Pericardium fibroblast (primary cell): Measurements from ENCODE around the gene MYL7. TPM values are rescaled to one million over a fixed set of nuclear protein-coding genes. Genes with fewer than 3 reads are reported as not detected.

Experiments used
- total RNA-seq: library from RNA; depleted of rRNA; stranded (reverse); fragments of >200 nt; gene quantifications from 2 replicates; pipeline ENCODE4 v1.2.3, GENCODE V29; 2015

The MYL7 gene
- total RNA-seq = 4.0 TPM in 1 of 2 replicates, not detected in the other

GRCh38 chr7:44141221-44141850 lies at the start of gene MYL7:
MYL7 (minus strand) TSS chr7:44141332; CDS start chr7:44141305, 27 bp downstream.

GRCh38 chr7:44189286-44189992 lies 48.3 kb upstream of the MYL7 start, which contains the start of gene GCK:
GCK (minus strand) TSS chr7:44189439; CDS start chr7:44188953, 486 bp downstream.

GRCh38 chr7:44123190-44124003 lies 17.7 kb downstream of the MYL7 start, which contains the start of gene POLD2:
POLD2 (minus strand) TSS chr7:44123548; CDS start chr7:44122053, 1,495 bp downstream.

GRCh38 chr7:44103923-44104859 lies 36.9 kb downstream of the MYL7 start, which contains the start of gene AEBP1:
AEBP1 (plus strand) TSS chr7:44104345; CDS start chr7:44104666, 321 bp downstream.

Other genes starting within 250 kb of the MYL7 start
- 17.5 and 22.8 TPM in 2 replicates for gene URGCP, start 234.7 kb downstream of the MYL7 start, total RNA-seq
- gene UBE2D4, start 214.9 kb downstream of the MYL7 start, total RNA-seq = 17.1 and 29.9 TPM in 2 replicates
- gene SPDYE1, start 143.4 kb downstream of the MYL7 start, total RNA-seq = not detected in 2 replicates
- gene DBNL, start 96.6 kb downstream of the MYL7 start, total RNA-seq = 49.1 and 125 TPM in 2 replicates
- 0.26 and 0.47 TPM in 2 replicates for gene PGAM2, start 75.8 kb downstream of the MYL7 start, total RNA-seq
- 16.3 and 16.6 TPM in 2 replicates for gene POLM, start 58.8 kb downstream of the MYL7 start, total RNA-seq
- gene AEBP1, start 37.0 kb downstream of the MYL7 start, total RNA-seq = 74.7 and 104 TPM in 2 replicates
- gene POLD2, start 17.8 kb downstream of the MYL7 start, total RNA-seq = 71.2 and 101 TPM in 2 replicates
- gene GCK, start 48.1 kb upstream of the MYL7 start, total RNA-seq = 0.17 and 1.9 TPM in 2 replicates
- 71.0 and 117 TPM in 2 replicates for gene YKT6, start 59.6 kb upstream of the MYL7 start, total RNA-seq
- gene CAMK2B, start 184.3 kb upstream of the MYL7 start, total RNA-seq = 0.58 TPM in 1 of 2 replicates, not detected in the other